Measurements from ENCODE around the gene TTC4.

The TTC4 gene

GRCh38 chr1:54714881-54715492 lies 674 bp upstream of the TTC4 start:
- DNase-seq (ENCODE audit: low spot score in 2 of 2) (no peak), ATAC-seq (ENCODE audit: low read depth) (no peak)
- peak overlapping the region; percentile 71 for H3K27ac Mint-ChIP-seq
- H3K4me1 Mint-ChIP-seq = peaks cover 16% of the 10 kb centered on the region
- H3K36me3 Mint-ChIP-seq = peaks cover 11% of the 10 kb centered on the region
- peaks cover 2% of the 10 kb centered on the region for H3K27me3 Mint-ChIP-seq
- H3K4me3 Mint-ChIP-seq = peak overlapping the region; percentile 91
- peaks cover 2% of the 10 kb centered on the region for H3K9me3 Mint-ChIP-seq

GRCh38 chr1:54716299-54717047 lies 812 bp downstream of the TTC4 start:
- Mint-ChIP-seq H3K4me3 (peak overlapping the region; percentile 91), H3K27ac (peak overlapping the region; percentile 71), H3K36me3 (peaks cover 14% of the 10 kb centered on the region), H3K27me3 (no peaks in the 10 kb centered on the region), H3K9me3 (peaks cover 2% of the 10 kb centered on the region), H3K4me1 (peaks cover 16% of the 10 kb centered on the region)
- ATAC-seq (ENCODE audit: low read depth) = no peak
- no peak for DNase-seq (ENCODE audit: low spot score in 2 of 2)

- no peak overlapping the region for H3K27ac Mint-ChIP-seq
- H3K36me3 Mint-ChIP-seq = peaks cover 41% of the 10 kb centered on the region
- H3K4me1 Mint-ChIP-seq = peaks cover 5% of the 10 kb centered on the region
- no peak overlapping the region for H3K4me3 Mint-ChIP-seq
- H3K27me3 Mint-ChIP-seq = no peaks in the 10 kb centered on the region
- DNase-seq (ENCODE audit: low spot score in 2 of 2) = no peak
- no peak for ATAC-seq (ENCODE audit: low read depth)
- H3K9me3 Mint-ChIP-seq = peaks cover 6% of the 10 kb centered on the region
Measured at GRCh38 chr1:54721719-54722118, 6.1 kb downstream of the TTC4 start.

DNA sequence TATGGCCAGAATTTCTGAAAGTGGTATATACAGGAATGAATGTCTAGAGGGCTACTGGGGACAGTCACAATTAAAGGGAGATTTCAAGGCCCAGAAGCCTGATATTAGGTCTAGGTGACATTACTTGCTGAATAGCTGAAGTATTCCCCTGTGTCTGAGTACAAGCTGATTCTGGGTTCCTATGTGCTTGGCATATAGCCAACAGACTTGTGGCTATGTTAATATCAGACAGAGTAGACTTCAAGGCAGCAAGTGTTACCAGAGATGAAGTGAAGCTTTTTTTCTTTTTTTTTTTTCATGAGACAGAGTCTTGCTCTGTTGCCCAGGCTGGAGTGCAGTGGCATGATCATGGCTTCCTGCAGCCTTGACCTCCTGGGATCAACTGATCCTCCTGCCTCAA lies 8.3 kb downstream of the TTC4 start:
- DNase-seq (ENCODE audit: low spot score in 2 of 2) (no peak), ATAC-seq (ENCODE audit: low read depth) (no peak)
- Mint-ChIP-seq H3K4me1 (peaks cover under 1% of the 10 kb centered on the region), H3K4me3 (no peak overlapping the region), H3K27me3 (no peaks in the 10 kb centered on the region), H3K27ac (no peak overlapping the region), H3K36me3 (peaks cover 46% of the 10 kb centered on the region), H3K9me3 (peaks cover 6% of the 10 kb centered on the region)

DNA sequence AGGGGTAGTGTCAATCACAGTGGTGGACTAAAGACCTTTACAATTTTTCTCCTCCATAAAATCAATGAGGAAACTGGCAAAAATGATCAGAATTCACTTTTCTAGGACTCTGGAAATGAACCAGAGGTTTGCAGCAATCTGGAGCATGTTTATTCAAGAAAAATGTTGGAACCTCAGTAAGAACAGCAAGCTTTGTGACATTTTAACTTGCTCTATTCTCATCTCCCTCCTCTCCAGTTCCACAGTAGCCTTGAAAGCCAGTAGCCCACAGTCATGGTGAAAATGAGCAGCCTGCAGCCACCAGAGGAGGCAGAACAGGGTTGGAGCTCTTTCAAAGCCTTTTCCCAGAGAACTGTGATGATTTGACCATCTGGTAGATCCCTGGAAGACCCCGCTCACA lies 9.1 kb downstream of the TTC4 start:
- peaks cover 42% of the 10 kb centered on the region for H3K36me3 Mint-ChIP-seq
- no peaks in the 10 kb centered on the region for H3K27me3 Mint-ChIP-seq
- ATAC-seq (ENCODE audit: low read depth) = no peak
- no peaks in the 10 kb centered on the region for H3K4me1 Mint-ChIP-seq
- H3K9me3 Mint-ChIP-seq = peaks cover 6% of the 10 kb centered on the region
- no peak for DNase-seq (ENCODE audit: low spot score in 2 of 2)
- no peak overlapping the region for H3K4me3 Mint-ChIP-seq
- no peak overlapping the region for H3K27ac Mint-ChIP-seq

GRCh38 chr1:54728027-54728426 lies 12.4 kb downstream of the TTC4 start:
- H3K4me3 Mint-ChIP-seq = no peak overlapping the region
- peaks cover 6% of the 10 kb centered on the region for H3K9me3 Mint-ChIP-seq
- no peaks in the 10 kb centered on the region for H3K27me3 Mint-ChIP-seq
- peaks cover 2% of the 10 kb centered on the region for H3K4me1 Mint-ChIP-seq
- peak overlapping the region; percentile 86 for H3K27ac Mint-ChIP-seq
- peaks cover 50% of the 10 kb centered on the region for H3K36me3 Mint-ChIP-seq
- DNase-seq (ENCODE audit: low spot score in 2 of 2) = no peak
- ATAC-seq (ENCODE audit: low read depth) = no peak

DNA sequence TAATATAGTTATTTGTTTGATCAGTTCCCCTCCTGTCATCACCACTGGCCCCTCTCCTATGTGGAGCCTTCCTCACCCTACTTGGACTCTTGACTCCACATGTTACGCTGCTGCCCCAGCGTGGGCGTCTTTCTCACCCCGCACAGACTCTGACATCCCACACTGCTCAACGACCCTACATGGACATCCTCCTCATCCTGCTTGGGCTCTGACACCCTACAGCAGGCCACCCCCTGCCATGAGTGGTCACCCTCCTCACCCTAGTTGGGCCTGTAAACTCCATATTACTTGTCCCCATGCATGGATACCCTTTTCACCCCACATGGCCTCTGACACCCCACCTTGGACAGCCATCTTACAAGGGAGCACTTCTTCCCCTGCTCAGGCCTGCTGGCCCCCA lies 21.0 kb downstream of the TTC4 start:
- Mint-ChIP-seq H3K9me3 (no peaks in the 10 kb centered on the region), H3K27ac (no peak overlapping the region), H3K27me3 (no peaks in the 10 kb centered on the region), H3K4me3 (no peak overlapping the region), H3K36me3 (peaks cover 36% of the 10 kb centered on the region), H3K4me1 (no peaks in the 10 kb centered on the region)
- ATAC-seq (ENCODE audit: low read depth) = no peak
- no peak for DNase-seq (ENCODE audit: low spot score in 2 of 2)

DNA sequence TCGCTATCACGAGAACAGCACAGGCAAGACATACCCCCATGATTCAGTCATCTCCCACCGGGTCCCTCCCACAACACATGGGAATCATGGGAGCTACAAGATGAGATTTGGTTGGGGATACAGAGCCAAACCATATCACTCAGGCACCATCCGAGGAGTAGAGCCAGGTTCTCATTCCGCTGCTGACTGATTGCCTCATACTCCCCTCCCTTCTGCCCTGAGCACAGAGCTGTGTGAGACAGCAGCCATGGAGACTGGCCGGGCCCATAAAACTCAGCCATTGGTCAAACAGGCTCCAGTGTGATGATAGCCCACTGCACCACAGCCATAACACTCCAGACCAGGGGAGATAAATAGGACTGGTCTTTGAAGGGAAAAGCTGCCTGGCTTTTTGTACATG lies 22.6 kb downstream of the TTC4 start:
- H3K36me3 Mint-ChIP-seq = peaks cover 39% of the 10 kb centered on the region
- ATAC-seq (ENCODE audit: low read depth) = no peak
- no peaks in the 10 kb centered on the region for H3K4me1 Mint-ChIP-seq
- H3K9me3 Mint-ChIP-seq = no peaks in the 10 kb centered on the region
- H3K4me3 Mint-ChIP-seq = no peak overlapping the region
- DNase-seq (ENCODE audit: low spot score in 2 of 2) = no peak
- no peak overlapping the region for H3K27ac Mint-ChIP-seq
- H3K27me3 Mint-ChIP-seq = no peaks in the 10 kb centered on the region

DNA sequence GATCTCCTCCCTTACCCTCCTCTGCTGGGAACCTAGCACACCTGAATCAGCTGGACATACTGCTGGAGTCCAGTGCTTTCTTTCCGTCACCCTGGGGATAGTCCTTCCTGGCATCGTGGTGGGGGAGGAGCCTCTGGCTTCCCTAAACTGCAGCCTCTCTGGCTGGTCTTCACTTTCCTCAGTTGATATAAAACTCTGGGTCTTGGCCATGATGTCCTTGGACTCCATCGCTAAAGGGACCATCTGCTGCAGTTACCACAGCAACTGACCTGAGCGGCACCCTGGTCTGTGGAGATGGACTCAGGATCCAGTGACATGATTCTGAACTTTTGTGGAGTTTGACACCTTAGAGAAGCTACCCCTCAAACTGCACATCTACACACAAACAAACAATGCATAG lies 25.9 kb downstream of the TTC4 start:
- no peak for ATAC-seq (ENCODE audit: low read depth)
- H3K4me1 Mint-ChIP-seq = no peaks in the 10 kb centered on the region
- no peaks in the 10 kb centered on the region for H3K9me3 Mint-ChIP-seq
- no peak for DNase-seq (ENCODE audit: low spot score in 2 of 2)
- H3K27me3 Mint-ChIP-seq = no peaks in the 10 kb centered on the region
- no peak overlapping the region for H3K27ac Mint-ChIP-seq
- no peak overlapping the region for H3K4me3 Mint-ChIP-seq
- peaks cover 33% of the 10 kb centered on the region for H3K36me3 Mint-ChIP-seq

- Mint-ChIP-seq H3K9me3 (no peaks in the 10 kb centered on the region), H3K4me1 (no peaks in the 10 kb centered on the region), H3K27ac (no peak overlapping the region), H3K4me3 (no peak overlapping the region), H3K27me3 (no peaks in the 10 kb centered on the region), H3K36me3 (peaks cover 27% of the 10 kb centered on the region)
- DNase-seq (ENCODE audit: low spot score in 2 of 2) = no peak
- no peak for ATAC-seq (ENCODE audit: low read depth)
Measured at GRCh38 chr1:54742282-54742681, 26.6 kb downstream of the TTC4 start.

DNA sequence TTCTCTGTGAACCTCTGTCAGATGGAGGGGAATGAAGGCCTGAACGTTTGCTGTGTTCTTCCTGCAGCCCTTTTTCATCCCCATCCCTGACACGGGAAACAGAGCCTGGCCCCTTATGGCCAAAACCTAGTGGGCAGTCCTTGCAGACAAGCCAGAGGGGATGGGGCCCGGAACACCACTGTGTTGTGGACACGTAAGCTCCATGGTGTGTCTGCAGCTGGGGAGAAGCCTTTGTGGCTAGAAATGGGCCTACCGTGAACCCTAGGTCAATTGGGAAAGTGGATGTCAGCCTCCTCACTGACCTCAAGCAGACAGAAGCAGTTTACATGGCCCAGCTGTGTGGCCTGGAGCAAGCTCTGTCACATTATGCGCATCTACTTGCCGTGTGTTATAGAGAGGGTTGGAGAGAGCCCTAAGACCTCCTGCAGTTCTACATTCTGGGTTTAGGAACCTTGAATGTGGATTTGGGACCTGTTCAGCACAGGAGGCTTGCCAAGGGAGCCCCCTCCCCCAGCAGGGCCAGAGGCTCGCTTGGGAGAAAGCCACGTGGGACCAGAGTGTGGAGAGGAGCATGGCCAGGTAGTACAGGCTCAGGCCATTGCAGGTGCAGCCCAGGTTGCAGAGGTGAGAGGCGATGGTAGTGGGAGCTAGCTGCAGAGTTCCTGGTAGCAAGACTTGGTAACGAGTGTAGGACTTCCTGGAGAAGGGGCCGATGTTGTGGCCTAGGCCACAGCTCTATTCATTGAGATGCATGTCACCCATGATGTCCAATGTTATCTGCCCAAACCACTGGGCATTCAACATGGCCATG lies 28.0 kb downstream of the TTC4 start:
- no peaks in the 10 kb centered on the region for H3K4me1 Mint-ChIP-seq
- peaks cover 3% of the 10 kb centered on the region for H3K27me3 Mint-ChIP-seq
- no peaks in the 10 kb centered on the region for H3K9me3 Mint-ChIP-seq
- H3K4me3 Mint-ChIP-seq = no peak overlapping the region
- no peak overlapping the region for H3K27ac Mint-ChIP-seq
- DNase-seq (ENCODE audit: low spot score in 2 of 2) = no peak
- no peak for ATAC-seq (ENCODE audit: low read depth)
- H3K36me3 Mint-ChIP-seq = peaks cover 19% of the 10 kb centered on the region

DNA sequence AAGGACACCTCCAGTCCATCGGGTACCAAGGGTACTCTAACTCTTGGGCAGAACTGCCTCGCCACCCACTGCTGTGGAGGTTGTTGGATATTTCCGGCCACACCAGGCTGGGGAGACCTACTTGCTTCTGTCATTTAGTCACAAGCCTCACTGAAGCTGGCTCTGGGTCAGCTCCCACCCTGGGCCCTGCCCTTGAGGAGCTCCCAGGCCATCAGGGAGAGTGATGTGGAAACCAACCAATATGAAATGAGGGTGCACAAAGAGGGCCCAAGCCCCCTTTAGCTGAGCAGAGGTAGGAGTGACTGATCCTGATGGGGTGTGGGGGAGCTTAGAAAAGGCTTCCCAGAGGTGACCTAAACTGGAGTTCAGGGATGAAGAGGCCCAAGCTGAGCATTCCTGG lies 29.0 kb downstream of the TTC4 start:
- ATAC-seq (ENCODE audit: low read depth) = no peak
- H3K27ac Mint-ChIP-seq = no peak overlapping the region
- H3K36me3 Mint-ChIP-seq = peaks cover 14% of the 10 kb centered on the region
- no peak for DNase-seq (ENCODE audit: low spot score in 2 of 2)
- H3K4me3 Mint-ChIP-seq = no peak overlapping the region
- peaks cover 3% of the 10 kb centered on the region for H3K27me3 Mint-ChIP-seq
- H3K4me1 Mint-ChIP-seq = no peaks in the 10 kb centered on the region
- H3K9me3 Mint-ChIP-seq = no peaks in the 10 kb centered on the region

DNA sequence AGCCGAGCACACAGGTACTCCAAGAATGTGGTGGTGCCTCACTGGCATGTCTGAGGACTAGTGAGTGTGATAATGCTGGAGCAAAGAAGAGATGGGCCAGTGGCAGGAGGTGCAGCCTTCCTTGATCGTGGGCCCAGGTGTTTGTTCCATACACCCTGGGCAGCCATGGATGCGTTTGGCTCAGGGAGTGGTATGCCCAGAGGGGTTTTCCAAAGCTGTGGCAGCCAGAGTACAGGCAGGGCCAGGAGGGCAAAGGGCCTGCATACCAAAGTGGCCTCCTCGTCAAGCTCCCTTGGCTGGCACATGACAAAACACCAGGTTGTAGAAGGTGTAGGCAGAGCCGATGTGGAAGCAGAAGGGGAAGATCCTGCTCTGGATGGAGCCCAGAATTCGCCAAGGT lies 29.6 kb downstream of the TTC4 start:
- no peak overlapping the region for H3K27ac Mint-ChIP-seq
- H3K4me3 Mint-ChIP-seq = no peak overlapping the region
- peaks cover 3% of the 10 kb centered on the region for H3K27me3 Mint-ChIP-seq
- no peaks in the 10 kb centered on the region for H3K9me3 Mint-ChIP-seq
- ATAC-seq (ENCODE audit: low read depth) (no peak), DNase-seq (ENCODE audit: low spot score in 2 of 2) (no peak)
- no peaks in the 10 kb centered on the region for H3K4me1 Mint-ChIP-seq
- peaks cover 10% of the 10 kb centered on the region for H3K36me3 Mint-ChIP-seq

GRCh38 chr1:54745864-54746263 lies 30.2 kb downstream of the TTC4 start:
- H3K27ac Mint-ChIP-seq = no peak overlapping the region
- ATAC-seq (ENCODE audit: low read depth) (no peak), DNase-seq (ENCODE audit: low spot score in 2 of 2) (no peak)
- no peak overlapping the region for H3K4me3 Mint-ChIP-seq
- peaks cover 3% of the 10 kb centered on the region for H3K27me3 Mint-ChIP-seq
- peaks cover 10% of the 10 kb centered on the region for H3K36me3 Mint-ChIP-seq
- H3K9me3 Mint-ChIP-seq = no peaks in the 10 kb centered on the region
- no peaks in the 10 kb centered on the region for H3K4me1 Mint-ChIP-seq
